KMS-11 (cell line): ENCODE data around the gene MADD.

ENCODE experiments used
- H2AFZ ChIP-seq: fragments of 200-600 bp; sonication (generic); 2 replicates; pipeline ENCODE4 v1.6.1; 2016; ENCODE audit warnings: antibody characterized with exemption, mixed run types, low read depth
- H3K27ac ChIP-seq: fragments of 200-600 bp; sonication (generic); 2 replicates; pipeline ENCODE4 v1.6.1; 2016; ENCODE audit warnings: mild to moderate bottlenecking, mixed run types
- H3K27me3 ChIP-seq: fragments of 200-600 bp; sonication (generic); 2 replicates; pipeline ENCODE4 v1.6.1; 2017; ENCODE audit warnings: mild to moderate bottlenecking, low read depth, mixed run types, moderate library complexity; ENCODE audit not compliant: insufficient read depth
- H3K36me3 ChIP-seq: fragments of 200-600 bp; sonication (generic); 2 replicates; pipeline ENCODE4 v1.6.1; 2017; ENCODE audit warnings: mild to moderate bottlenecking, mixed run types; ENCODE audit not compliant: insufficient read depth
- H3K4me1 ChIP-seq: fragments of 200-600 bp; sonication (generic); 2 replicates; pipeline ENCODE4 v1.6.1; 2016; ENCODE audit warnings: mild to moderate bottlenecking, low read depth, mixed run types; ENCODE audit not compliant: poor library complexity, severe bottlenecking
- H3K4me2 ChIP-seq: fragments of 200-600 bp; sonication (generic); 2 replicates; pipeline ENCODE4 v1.7.0; 2016; ENCODE audit warnings: mild to moderate bottlenecking, mixed run types
- H3K4me3 ChIP-seq: fragments of 200-600 bp; sonication (generic); IDR thresholded peaks from 2 replicates; pipeline ENCODE4 v1.6.1; 2017; ENCODE audit warnings: low read depth, low read length, mixed read lengths; ENCODE audit not compliant: insufficient read depth
- H3K79me2 ChIP-seq: fragments of 200-600 bp; sonication (generic); 2 replicates; pipeline ENCODE4 v1.6.1; 2016; ENCODE audit warnings: low read depth, mixed run types; ENCODE audit not compliant: insufficient read depth
- H3K9ac ChIP-seq: fragments of 200-600 bp; sonication (generic); 2 replicates; pipeline ENCODE4 v1.6.1; 2016; ENCODE audit warnings: mild to moderate bottlenecking, mixed run types
- H4K20me1 ChIP-seq: fragments of 200-600 bp; sonication (generic); 2 replicates; pipeline ENCODE4 v1.6.1; 2016; ENCODE audit warnings: mild to moderate bottlenecking, mixed run types; ENCODE audit not compliant: insufficient read depth
- CTCF ChIP-seq: fragments of 200-600 bp; sonication (generic); conservative IDR thresholded peaks from 2 replicates; pipeline ENCODE4 v1.6.1; 2017; ENCODE audit warnings: low read depth, mild to moderate bottlenecking, antibody characterized with exemption, low read length, moderate library complexity, mixed read lengths

MADD gene

GRCh38 chr11:47369676-47370075, 99.7 kb downstream of the MADD start:
- Histone ChIP-seq H3K9ac (no peak overlapping the region), H3K36me3 (no peaks in the 10 kb centered on the region), H3K4me1 (peaks cover 4% of the 10 kb centered on the region), H4K20me1 (no peaks in the 10 kb centered on the region), H3K27ac (no peak overlapping the region), H3K79me2 (no peaks in the 10 kb centered on the region), H3K4me3 (no peak overlapping the region), H2AFZ (no peak overlapping the region), H3K27me3 (no peaks in the 10 kb centered on the region), H3K4me2 (no peak overlapping the region)
- no peak for TF ChIP-seq CTCF

GRCh38 chr11:47372422-47372821, 102.5 kb downstream of the MADD start:
- Histone ChIP-seq H3K79me2 (no peaks in the 10 kb centered on the region), H2AFZ (no peak overlapping the region), H4K20me1 (no peaks in the 10 kb centered on the region), H3K9ac (no peak overlapping the region), H3K4me1 (peaks cover 4% of the 10 kb centered on the region), H3K4me2 (no peak overlapping the region), H3K36me3 (no peaks in the 10 kb centered on the region), H3K4me3 (no peak overlapping the region), H3K27ac (no peak overlapping the region), H3K27me3 (no peaks in the 10 kb centered on the region)
- TF ChIP-seq CTCF: no peak

- Histone ChIP-seq H3K4me1 (peaks cover 4% of the 10 kb centered on the region), H3K4me3 (no peak overlapping the region), H3K36me3 (no peaks in the 10 kb centered on the region), H3K27ac (no peak overlapping the region), H3K4me2 (no peak overlapping the region), H3K79me2 (no peaks in the 10 kb centered on the region), H4K20me1 (no peaks in the 10 kb centered on the region), H2AFZ (peak overlapping the region; percentile 45), H3K27me3 (no peaks in the 10 kb centered on the region), H3K9ac (no peak overlapping the region)
- peak; percentile 90 for TF ChIP-seq CTCF
Measured at GRCh38 chr11:47373876-47374719, 104.2 kb downstream of the MADD start.

- no peak for TF ChIP-seq CTCF
- Histone ChIP-seq H4K20me1 (no peaks in the 10 kb centered on the region), H3K79me2 (no peaks in the 10 kb centered on the region), H2AFZ (no peak overlapping the region), H3K4me2 (no peak overlapping the region), H3K36me3 (no peaks in the 10 kb centered on the region), H3K27ac (no peak overlapping the region), H3K4me3 (no peak overlapping the region), H3K27me3 (no peaks in the 10 kb centered on the region), H3K4me1 (peaks cover 4% of the 10 kb centered on the region), H3K9ac (no peak overlapping the region)
Measured at GRCh38 chr11:47374720-47375019, 104.7 kb downstream of the MADD start.
